Activated naive CD4-positive, alpha-beta T cell treated with anti-CD3 and anti-CD28 coated beads for 36 hours (primary cell): Measurements from ENCODE around the gene LAMB2. TPM values are rescaled to one million over a fixed set of nuclear protein-coding genes. Genes with fewer than 3 reads are reported as not detected.
A peak's percentile ranks its signal among the peaks of the same experiment; 100 is the strongest.

Source experiments
- CTCF ChIA-PET: fragments of 350-600 bp; sonication (Branson Sonifier 250); formaldehyde crosslinking; loops from one replicate; lab custom pipeline; 2021; ENCODE audit warnings: antibody characterized with exemption; lab: Charles Lee
- DNase-seq: peaks from one replicate; pipeline ENCODE4 v3.0.0-alpha.2; 2020
- H3K27ac Mint-ChIP-seq: one replicate; pipeline ENCODE4 v1.8.0; 2021; ENCODE audit warnings: mild to moderate bottlenecking, mixed read lengths
- H3K27me3 Mint-ChIP-seq: one replicate; pipeline ENCODE4 v1.8.0; 2021; ENCODE audit warnings: low read depth, mixed read lengths
- H3K36me3 Mint-ChIP-seq: one replicate; pipeline ENCODE4 v1.8.0; 2021; ENCODE audit warnings: low read depth, mixed read lengths
- H3K4me1 Mint-ChIP-seq: one replicate; pipeline ENCODE4 v1.8.0; 2021; ENCODE audit warnings: low read depth, mixed read lengths
- H3K4me3 Mint-ChIP-seq: one replicate; pipeline ENCODE4 v1.8.0; 2021; ENCODE audit warnings: mild to moderate bottlenecking, moderate library complexity, mixed read lengths
- H3K9me3 Mint-ChIP-seq: one replicate; pipeline ENCODE4 v1.8.0; 2021; ENCODE audit warnings: mixed read lengths
- intact Hi-C: fragments of 100-400 bp; cut with micrococcal nuclease; formaldehyde crosslinking; loops from one replicate; pipeline ENCODE4 v1.15.1; 2023
- total RNA-seq, 2 experiments: library from RNA; stranded (reverse); gene quantifications; one replicate each; pipeline ENCODE4 v1.2.3, GENCODE V29; 2021

Gene LAMB2
- total RNA-seq, 2 experiments from 2014 or later = not detected

- intact Hi-C loops = loop anchor here (1.0 to 5.0 kb wide), 6 partner anchors 67 to 300 kb away; partner anchors contain the start of genes C3orf62, DAG1, QRICH1 and USP4
- DNase-seq = no peak
- peak overlapping the region; percentile 67 for H3K4me3 Mint-ChIP-seq
- H3K27ac Mint-ChIP-seq = no peak overlapping the region
- no peaks in the 10 kb centered on the region for H3K9me3 Mint-ChIP-seq
- no peaks in the 10 kb centered on the region for H3K36me3 Mint-ChIP-seq
- no peaks in the 10 kb centered on the region for H3K27me3 Mint-ChIP-seq
- H3K4me1 Mint-ChIP-seq = peaks cover 9% of the 10 kb centered on the region
- CTCF ChIA-PET = interaction anchor here (0.6 to 4.1 kb wide), 22 partner anchors 8 to 276 kb away, joined by 3 to 28 read pairs (median 4); partner anchors contain the start of genes QRICH1, USP19 and USP4
Observed at GRCh38 chr3:49170744-49171118, 37.9 kb upstream of the LAMB2 start.

- Mint-ChIP-seq H3K4me1 (peaks cover 26% of the 10 kb centered on the region), H3K9me3 (no peaks in the 10 kb centered on the region), H3K27ac (peak overlapping the region; percentile 83), H3K36me3 (peaks cover 14% of the 10 kb centered on the region), H3K27me3 (no peaks in the 10 kb centered on the region), H3K4me3 (peak overlapping the region; percentile 83)
- CTCF ChIA-PET = no interaction called here
- intact Hi-C loops = loop anchor here (2.0 to 5.0 kb wide), 2 partner anchors 46 to 145 kb away; partner anchors contain the start of genes NDUFAF3 and USP19
- no peak for DNase-seq
Observed at GRCh38 chr3:49166752-49167556, 34.1 kb upstream of the LAMB2 start.

DNA sequence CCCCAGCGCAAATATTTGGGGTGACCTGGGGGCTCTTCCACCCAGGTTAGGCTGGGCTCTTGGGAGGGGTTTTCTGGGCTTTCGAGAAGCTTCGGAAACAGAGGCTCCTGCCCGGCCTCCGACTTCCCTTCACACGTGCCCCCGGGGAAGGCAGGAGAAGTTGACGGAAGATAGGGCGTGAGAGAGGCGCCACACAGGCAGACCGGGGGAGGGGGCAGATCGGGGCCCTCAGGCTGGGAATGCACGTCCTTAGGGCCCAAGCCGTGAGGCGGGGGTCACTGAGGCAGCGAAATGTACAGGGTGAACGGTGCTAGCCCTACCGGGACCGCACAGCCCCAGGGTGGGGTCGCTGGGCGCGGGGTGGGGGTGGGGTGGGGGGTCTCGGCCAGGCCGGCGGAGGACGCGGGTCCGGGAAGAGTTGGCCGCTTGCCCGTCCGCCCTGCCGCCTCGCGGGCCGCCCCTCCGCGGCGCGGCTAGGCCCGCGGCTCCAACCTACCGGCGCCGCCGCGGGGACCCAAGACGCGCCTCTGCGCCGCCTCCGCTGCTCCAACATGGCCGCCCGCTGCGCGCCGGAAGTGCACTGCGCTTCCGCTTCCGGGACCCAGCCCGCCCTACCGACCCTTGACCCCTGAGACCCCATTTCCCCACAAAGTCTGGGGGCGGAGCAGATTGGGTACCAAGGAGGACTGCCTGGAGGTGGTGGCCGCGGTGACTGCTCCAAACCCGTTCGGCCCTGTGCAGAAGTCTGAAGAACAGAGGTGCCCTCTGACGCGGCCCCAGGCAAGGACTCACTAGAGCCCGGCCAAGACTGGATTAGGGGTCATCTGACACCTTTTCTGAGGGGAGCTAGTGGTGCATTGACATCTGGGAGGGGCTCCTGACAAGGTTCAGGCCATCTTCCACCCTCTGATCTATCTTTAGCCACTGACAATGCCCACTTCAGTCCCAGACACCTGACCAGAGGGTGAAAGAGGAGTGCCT is 33.2 kb upstream of the LAMB2 start, which contains the start of gene CCDC71:
TSS of gene CCDC71 (minus strand) at position 561 of the 981 bp plus-strand sequence. CDS start 2,123 bp downstream, outside the sequence.
- Mint-ChIP-seq H3K27ac (peak within 1 kb of the TSS; percentile 83), H3K4me1 (peaks cover 30% of the 10 kb centered on the region), H3K9me3 (no peaks in the 10 kb centered on the region), H3K36me3 (peaks cover 14% of the 10 kb centered on the region), H3K27me3 (no peaks in the 10 kb centered on the region), H3K4me3 (peak within 1 kb of the TSS; percentile 87)
- intact Hi-C loops = loop anchor here (2.0 to 5.0 kb wide), 2 partner anchors 45 to 144 kb away; partner anchors contain the start of genes NDUFAF3 and USP19
- CTCF ChIA-PET = interaction anchor here (0.9 to 1.0 kb wide), 2 partner anchors 174 to 282 kb away, joined by 3 read pairs; no protein-coding TSS in a partner anchor
- peak; percentile 85 for DNase-seq

DNA sequence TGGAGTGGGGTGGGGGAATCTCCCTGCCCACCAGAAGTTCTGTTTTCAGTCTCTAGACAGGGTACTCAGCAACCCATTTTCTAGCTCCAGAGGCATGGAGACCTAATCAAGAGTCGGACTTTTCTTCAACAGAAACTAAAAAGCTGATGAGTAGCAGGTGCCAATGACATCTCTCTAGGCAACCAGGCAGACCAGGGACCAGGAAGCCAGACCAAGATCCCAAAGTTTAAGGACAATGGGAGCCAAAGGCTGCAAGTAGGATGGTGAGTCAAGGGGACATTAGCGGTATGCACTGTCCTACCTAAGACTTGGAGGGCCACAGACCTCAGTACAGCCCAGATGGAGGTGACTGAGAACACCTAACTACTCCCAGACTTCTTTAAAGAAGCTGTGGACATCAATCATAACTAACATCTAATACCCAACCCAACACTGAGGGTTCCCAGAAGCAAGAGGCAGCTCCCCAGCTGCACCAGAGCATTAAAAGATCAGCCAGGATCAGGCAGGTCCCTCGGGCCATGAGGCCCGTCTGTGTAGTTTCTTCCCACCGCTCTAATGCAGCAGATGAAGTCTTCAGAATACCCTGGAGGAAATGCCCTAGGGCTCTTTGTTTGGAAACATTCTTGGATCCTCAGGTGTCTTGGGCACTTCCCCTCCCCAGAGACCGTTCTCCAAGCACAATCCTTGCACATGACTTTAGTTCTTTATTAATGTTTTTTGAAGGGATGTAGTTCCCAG is 32.3 kb upstream of the LAMB2 start:
- peak overlapping the region; percentile 78 for H3K27ac Mint-ChIP-seq
- peaks cover 26% of the 10 kb centered on the region for H3K4me1 Mint-ChIP-seq
- H3K9me3 Mint-ChIP-seq = no peaks in the 10 kb centered on the region
- peak overlapping the region; percentile 87 for H3K4me3 Mint-ChIP-seq
- CTCF ChIA-PET = interaction anchor here (0.7 to 1.0 kb wide), 3 partner anchors 175 to 306 kb away, joined by 3 read pairs; no protein-coding TSS in a partner anchor
- H3K36me3 Mint-ChIP-seq = peaks cover 14% of the 10 kb centered on the region
- no peak for DNase-seq
- intact Hi-C loops = loop anchor here (5.0 kb wide), 1 partner anchor 143 kb away; the partner anchor contains the start of gene NDUFAF3
- no peaks in the 10 kb centered on the region for H3K27me3 Mint-ChIP-seq

GRCh38 chr3:49163609-49164008 is 30.8 kb upstream of the LAMB2 start:
- H3K36me3 Mint-ChIP-seq = peaks cover 14% of the 10 kb centered on the region
- H3K9me3 Mint-ChIP-seq = no peaks in the 10 kb centered on the region
- intact Hi-C loops = no loop called here
- no peak overlapping the region for H3K4me3 Mint-ChIP-seq
- CTCF ChIA-PET = interaction anchor here (1.1 kb wide), 1 partner anchor 10 kb away, joined by 4 read pairs; no protein-coding TSS in a partner anchor
- DNase-seq = no peak
- H3K27ac Mint-ChIP-seq = no peak overlapping the region
- peaks cover 26% of the 10 kb centered on the region for H3K4me1 Mint-ChIP-seq
- H3K27me3 Mint-ChIP-seq = no peaks in the 10 kb centered on the region

GRCh38 chr3:49162751-49163419 is 30.0 kb upstream of the LAMB2 start:
- Mint-ChIP-seq H3K4me3 (no peak overlapping the region), H3K4me1 (peaks cover 30% of the 10 kb centered on the region), H3K9me3 (no peaks in the 10 kb centered on the region), H3K27ac (no peak overlapping the region), H3K36me3 (peaks cover 14% of the 10 kb centered on the region), H3K27me3 (no peaks in the 10 kb centered on the region)
- no peak for DNase-seq
- CTCF ChIA-PET = interaction anchor here (1.1 to 1.3 kb wide), 2 partner anchors 8 to 11 kb away, joined by 4 read pairs; partner anchors contain the start of gene KLHDC8B
- intact Hi-C loops = no loop called here

GRCh38 chr3:49161808-49162530 is 29.1 kb upstream of the LAMB2 start:
- Mint-ChIP-seq H3K27me3 (no peaks in the 10 kb centered on the region), H3K4me1 (peaks cover 30% of the 10 kb centered on the region), H3K27ac (no peak overlapping the region), H3K4me3 (no peak overlapping the region), H3K9me3 (no peaks in the 10 kb centered on the region), H3K36me3 (peaks cover 14% of the 10 kb centered on the region)
- DNase-seq = no peak
- intact Hi-C loops = no loop called here
- CTCF ChIA-PET = interaction anchor here (0.6 to 1.3 kb wide), 3 partner anchors 9 to 116 kb away, joined by 4 to 5 read pairs (median 4); partner anchors contain the start of gene KLHDC8B

- Mint-ChIP-seq H3K27ac (no peak overlapping the region), H3K4me3 (no peak overlapping the region), H3K36me3 (peaks cover 14% of the 10 kb centered on the region), H3K27me3 (no peaks in the 10 kb centered on the region), H3K9me3 (no peaks in the 10 kb centered on the region), H3K4me1 (peaks cover 28% of the 10 kb centered on the region)
- DNase-seq = no peak
- CTCF ChIA-PET = interaction anchor here (0.6 to 1.3 kb wide), 2 partner anchors 10 to 117 kb away, joined by 4 to 5 read pairs; partner anchors contain the start of gene KLHDC8B
- intact Hi-C loops = no loop called here
Observed at GRCh38 chr3:49161197-49161596, 28.3 kb upstream of the LAMB2 start.

DNA sequence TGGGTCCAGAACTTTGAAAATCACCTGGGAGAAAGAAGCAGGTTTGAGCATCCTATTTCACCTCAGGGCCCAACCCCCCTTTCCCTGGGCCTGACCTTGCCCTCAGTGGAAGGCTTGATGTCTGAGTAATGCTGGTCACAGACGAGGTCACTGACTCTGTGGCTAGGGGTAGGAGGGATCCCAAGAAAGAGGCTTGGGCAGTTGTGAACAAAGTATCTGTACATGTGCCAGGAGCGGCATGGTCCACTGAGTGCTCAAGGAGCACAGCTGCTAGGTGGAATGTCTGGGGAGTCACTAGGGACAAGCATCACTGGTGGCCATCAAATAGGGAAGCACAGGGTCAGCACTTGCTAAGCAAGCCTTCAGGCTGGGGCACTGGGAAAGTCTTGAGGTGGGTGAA is 25.9 kb upstream of the LAMB2 start:
- Mint-ChIP-seq H3K4me3 (no peak overlapping the region), H3K4me1 (peaks cover 13% of the 10 kb centered on the region), H3K36me3 (peaks cover 6% of the 10 kb centered on the region), H3K9me3 (no peaks in the 10 kb centered on the region), H3K27ac (no peak overlapping the region), H3K27me3 (no peaks in the 10 kb centered on the region)
- CTCF ChIA-PET = interaction anchor here (0.7 to 4.4 kb wide), 5 partner anchors 11 to 172 kb away, joined by 3 to 28 read pairs (median 6); partner anchors contain the start of gene KLHDC8B
- DNase-seq = no peak
- intact Hi-C loops = loop anchor here (1.0 to 2.0 kb wide), 4 partner anchors 64 to 422 kb away; partner anchors contain the start of genes IMPDH2 and QRICH1

DNA sequence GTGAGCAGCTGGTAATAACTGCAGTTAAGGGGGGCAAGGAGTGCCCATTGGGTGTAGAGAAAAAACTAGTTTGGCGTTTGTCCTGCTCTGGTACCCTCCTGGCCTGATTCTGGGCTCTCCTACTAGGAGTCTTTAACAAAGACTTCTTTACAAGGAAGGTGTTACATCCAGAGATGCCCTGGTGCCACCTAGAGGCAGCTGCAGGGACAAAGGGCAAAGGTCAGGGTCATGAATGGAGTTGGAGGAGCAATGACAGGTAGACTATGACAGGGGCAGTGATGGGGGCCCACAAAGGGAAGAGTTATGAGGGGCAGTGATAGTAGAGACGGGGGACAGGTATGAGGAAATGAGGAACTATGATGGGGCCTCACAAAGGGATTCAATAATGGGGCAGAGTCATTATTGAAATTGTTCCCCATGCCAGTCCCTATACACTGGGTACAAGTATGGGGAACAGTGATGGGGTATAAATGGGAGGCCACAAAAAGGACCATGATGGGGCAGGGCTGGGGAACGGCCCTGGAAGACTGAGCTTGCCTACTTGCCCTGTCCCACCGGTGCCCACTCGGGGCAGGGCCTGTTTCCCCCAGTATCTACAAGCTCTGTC is 25.4 kb upstream of the LAMB2 start:
- Mint-ChIP-seq H3K27me3 (no peaks in the 10 kb centered on the region), H3K36me3 (no peaks in the 10 kb centered on the region), H3K4me3 (no peak overlapping the region), H3K9me3 (no peaks in the 10 kb centered on the region), H3K27ac (no peak overlapping the region), H3K4me1 (peaks cover 10% of the 10 kb centered on the region)
- CTCF ChIA-PET = interaction anchor here (1.0 to 4.4 kb wide), 5 partner anchors 12 to 182 kb away, joined by 3 to 28 read pairs (median 6); partner anchors contain the start of genes KLHDC8B and USP4
- peak; percentile 85 for DNase-seq
- intact Hi-C loops = loop anchor here (1.0 to 2.0 kb wide), 4 partner anchors 63 to 421 kb away; partner anchors contain the start of genes IMPDH2 and QRICH1
